Measurements from ENCODE around the gene CTRL. TPM values are rescaled to one million over a fixed set of nuclear protein-coding genes. Genes with fewer than 3 reads are reported as not detected.
"Not testable (repeated sequence)": the region's sequence is repeated elsewhere in the genome, so short reads cannot be mapped to it uniquely, and the experiment has no call there.

Gene CTRL
- total RNA-seq, 2 donors from 2014 or later: 0.89 to 1.9 TPM

DNA sequence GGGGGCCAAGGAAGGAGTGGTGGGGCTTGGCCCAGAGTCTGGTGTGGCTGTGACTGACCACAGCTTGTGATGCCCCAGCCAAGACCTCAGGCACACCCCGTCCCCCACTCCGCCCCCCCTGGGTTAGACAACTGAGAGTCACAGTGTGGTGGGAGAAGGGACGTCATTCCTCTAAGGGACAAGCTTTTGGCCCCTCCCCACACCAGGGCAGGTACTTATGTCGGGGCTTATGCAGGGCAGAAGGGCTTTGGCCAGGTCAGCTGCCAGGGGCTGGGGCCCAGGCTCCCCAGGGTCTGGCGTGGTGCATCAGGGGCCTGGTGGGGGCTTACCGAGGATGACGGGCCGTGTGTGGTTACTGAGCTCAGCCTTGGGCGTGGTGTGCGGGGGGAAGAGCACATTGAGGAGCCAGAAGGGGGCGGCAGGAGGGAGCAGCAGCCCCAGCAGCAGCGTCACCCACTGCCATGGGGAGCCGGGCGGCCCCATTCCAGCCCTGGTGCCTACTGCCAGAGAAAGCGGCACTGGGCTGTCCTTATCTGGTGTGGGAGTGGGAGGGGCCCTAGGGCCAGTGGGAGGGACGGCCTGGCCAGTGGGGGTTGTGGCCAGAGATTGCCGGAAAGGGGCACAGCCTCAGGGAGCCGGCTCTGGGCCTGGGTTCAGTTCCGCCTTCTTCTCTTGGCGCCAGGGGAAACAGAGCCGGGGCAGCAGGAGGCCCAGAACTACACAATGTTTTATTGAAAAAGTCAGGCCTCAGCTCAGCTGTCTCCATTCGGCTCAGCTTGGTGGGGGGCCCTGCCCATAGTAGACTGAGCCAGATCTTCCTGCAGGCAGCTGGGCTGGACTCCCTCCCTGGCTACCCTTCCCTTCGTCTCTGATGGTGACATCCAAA, 12.2 kb upstream of the CTRL start, which contains the start of gene LCAT:
Gene LCAT, minus strand, starts transcription at position 502 of the 886 bp plus-strand sequence. Its CDS starts 19 bp downstream, at position 483.
- peak; percentile 44 to 72 for DNase-seq
- peak; percentile 35 for ATAC-seq
- intact Hi-C loops (cut with DNase I, micrococcal nuclease): no loop called here

DNA sequence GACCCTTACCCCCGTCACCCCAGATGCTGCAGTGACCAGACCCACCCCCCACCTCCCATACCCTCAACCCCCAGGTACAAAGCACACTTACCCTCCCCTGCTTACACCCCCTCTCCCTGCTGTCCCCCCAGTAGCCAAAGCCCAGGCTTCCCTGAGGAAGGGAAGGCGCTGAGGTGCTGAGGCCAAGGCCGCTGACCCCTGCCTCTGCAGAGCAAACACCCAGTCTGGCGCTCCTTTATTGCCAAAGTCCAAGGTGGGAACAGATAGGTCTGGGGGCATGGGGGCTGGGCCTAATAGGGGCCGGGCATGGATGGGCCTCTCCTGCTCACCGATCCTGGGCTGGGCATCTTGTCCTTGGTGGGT, 11.6 kb upstream of the CTRL start:
- ATAC-seq (no peak), DNase-seq (no peak)
- intact Hi-C loops (cut with DNase I, micrococcal nuclease): no loop called here

DNA sequence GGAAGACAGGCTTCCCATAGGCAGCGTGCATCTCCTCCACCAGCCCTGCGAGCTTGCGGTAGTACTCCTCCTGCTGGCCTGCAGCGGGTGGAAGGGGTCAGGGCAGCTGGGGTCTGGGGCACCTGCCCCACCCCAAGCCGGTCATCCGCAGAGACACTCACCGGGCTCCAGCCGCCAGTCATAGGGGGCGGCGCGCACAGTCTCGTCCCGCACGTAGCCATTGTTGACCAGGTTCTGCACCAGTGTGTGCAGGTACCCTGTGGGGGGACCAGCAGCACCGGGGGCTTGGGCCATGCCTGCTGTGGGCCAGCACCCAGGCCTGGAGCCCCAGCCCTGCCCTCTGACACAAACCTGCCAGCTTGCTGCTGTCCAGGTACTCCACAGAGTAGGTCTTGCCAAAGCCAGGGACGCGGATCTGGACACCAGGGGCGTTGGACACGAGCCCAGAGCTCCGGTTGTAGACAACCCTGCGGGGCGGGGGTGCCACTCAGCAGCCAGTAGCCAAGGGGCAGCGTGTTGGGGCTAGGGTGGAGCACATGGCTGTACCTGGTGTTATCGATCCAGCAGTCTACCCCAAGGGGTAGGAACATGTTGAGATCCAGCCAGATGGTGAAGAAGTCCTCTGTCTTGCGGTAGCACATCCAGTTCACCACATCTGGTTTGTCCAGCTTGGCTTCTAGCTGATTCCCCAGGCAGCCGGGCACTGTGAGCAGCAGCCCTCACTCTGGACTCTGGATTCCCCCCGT, 11.0 kb upstream of the CTRL start:
- peak; percentile 4 for ATAC-seq

DNA sequence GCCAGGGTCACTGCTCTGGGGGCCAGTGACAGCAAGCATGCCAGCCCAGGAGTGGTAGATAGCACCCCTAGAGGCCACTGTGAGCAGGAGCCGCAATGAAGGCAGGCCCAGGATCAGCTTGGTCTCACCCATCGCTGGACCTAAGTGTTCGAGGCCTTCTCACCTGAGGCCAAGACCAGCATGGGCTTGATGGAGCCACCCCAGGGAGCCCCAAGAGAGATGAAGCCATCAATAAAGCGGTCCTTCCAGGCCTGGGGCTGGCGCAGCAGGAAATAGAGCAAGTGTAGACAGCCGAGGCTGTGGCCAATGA, 10.5 kb upstream of the CTRL start:
- peak in 1 of 2 donors; percentile 38 for DNase-seq
- peak; percentile 60 for ATAC-seq

More for the DNA sequence above, 11.0 kb upstream of the CTRL start:
- intact Hi-C loops (cut with DNase I, micrococcal nuclease): no loop called here
- DNase-seq: no peak

DNA sequence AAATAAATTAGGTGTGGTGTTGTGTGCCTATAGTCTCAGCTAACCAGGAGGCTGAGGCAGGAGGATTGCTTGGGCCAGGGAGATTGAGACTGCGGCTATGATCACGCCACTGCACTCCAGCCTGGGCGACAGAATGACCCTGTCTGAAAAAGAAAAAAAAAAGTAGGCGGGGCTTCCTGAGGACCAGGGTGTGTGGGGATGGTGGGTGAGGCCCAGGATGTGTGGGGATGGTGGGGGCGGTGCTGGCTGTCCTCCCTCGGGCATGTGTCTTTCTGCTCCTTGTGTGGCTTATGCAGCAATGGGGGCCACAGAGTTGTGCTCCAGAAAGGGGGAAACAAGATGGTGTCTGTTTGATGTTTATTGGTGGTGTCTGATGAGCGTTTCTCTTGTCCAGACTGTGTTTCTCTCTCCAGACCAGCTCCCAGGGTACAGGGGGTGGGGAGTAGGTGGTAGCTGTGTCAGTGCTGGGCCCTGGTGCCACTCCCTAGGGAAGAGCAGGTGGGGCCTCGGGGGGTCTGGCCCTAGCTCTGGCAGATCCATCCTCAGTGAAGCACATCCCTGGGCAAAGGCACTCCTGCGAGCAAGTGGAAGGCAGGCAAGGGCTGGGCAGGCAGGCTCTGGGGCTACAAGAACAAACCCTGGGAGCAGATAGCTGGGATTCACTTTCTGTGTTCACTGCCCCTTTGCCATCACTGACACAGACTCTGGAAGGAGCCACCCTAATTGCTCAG, 10.0 kb upstream of the CTRL start:
- DNase-seq: no peak
- no peak for ATAC-seq
- intact Hi-C loops (cut with DNase I, micrococcal nuclease): no loop called here

More for the DNA sequence above, 10.5 kb upstream of the CTRL start:
- intact Hi-C loops (cut with DNase I, micrococcal nuclease): no loop called here

DNA sequence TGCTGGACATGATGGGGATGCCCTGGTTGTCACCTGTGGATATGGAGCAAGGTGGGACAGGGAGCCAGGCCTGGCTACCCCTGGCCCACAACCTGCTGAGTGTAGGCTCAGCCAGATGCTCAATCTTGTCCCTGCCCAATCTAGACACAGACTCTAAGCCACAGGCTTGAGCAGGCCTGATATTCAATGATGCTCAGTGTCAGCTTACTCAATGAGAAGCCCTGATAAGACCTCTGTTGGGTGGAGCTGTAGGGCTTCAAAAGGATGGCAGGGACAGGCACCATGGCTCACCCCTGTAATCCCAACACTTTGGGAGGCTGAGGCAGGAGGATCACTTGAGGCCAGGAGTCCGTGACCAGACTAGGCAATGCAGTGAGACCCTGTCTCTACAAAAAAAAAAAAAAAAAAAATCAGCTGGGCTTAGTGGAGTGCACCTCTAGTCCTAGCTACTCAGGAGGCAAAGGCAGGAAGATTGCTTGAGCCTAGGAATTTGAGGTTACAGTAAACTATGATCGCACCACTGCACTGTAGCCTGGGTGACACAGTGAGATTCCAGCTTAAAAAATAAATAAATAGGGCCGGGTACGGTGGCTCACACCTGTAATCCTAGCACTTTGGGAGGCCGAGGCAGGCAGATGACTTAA, 8.9 kb upstream of the CTRL start:
- intact Hi-C loops (cut with DNase I, micrococcal nuclease): no loop called here
- no peak for DNase-seq
- no peak for ATAC-seq

DNA sequence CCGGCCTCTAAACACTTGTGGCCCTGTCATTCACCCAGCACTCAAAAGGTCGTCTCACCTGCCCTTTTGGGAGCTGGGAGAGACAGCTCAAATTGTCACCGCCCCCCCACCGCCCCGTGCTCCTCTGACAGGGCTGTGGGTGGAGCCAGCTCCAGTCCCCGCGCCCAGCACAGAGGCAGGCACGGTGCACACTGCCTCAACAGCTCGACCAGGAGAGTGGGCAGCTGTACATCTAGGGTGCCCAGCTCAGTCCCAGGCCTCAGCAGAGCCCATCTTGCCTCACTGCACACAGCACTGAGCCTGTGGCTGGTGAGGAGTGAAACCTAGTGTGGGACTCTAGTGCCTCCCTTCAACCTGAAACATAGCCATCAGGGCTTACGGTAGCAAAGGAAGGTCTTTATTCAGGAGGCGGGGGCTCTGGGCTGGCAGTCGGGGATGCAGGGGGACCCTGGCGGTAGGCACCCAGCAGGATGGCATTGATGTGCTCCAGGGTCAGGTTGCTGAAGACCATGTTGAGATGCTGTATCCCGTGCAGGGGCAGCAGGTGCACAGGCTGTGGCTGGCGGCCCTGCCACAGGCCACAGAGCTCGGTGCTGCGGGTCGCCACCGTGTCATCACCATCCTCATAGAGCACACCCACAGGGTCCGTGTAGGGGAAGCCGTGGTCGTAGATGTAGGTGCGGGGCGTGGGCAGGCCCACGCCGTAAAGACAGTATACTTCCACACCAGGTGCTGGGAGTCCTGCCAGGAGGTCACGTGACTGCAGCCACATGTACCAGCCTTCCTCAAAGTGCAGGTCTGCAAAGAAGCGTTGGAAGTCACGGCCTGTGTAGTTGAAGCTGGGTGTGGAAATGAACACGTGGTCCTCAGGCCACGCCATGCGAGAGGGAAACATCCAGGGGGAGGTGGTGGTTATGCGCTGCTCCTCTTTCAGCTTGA, 8.1 kb upstream of the CTRL start:
- peak; percentile 56 to 82 for DNase-seq
- no peak for ATAC-seq
- intact Hi-C loops (cut with DNase I, micrococcal nuclease): no loop called here

DNA sequence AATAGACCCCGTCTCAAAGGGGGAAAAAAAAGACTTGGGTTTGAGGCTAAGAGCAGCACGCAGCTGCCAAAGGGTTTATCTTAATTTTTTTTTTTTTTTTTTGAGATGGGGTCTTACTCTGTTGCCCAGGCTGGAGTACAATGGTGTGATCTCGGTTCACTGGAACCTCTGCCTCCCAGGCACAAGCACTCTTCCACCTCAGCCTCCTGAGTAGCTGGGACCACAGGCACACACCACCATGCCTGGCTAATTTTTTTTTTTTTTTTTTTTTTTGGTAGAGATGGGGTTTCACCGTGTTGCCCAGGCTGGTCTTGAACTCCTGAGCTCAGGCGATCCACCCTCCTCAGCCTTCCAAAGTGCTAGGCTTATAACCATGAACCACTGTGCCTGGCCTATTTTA, 6.1 kb upstream of the CTRL start:
- DNase-seq; intact Hi-C loops (cut with DNase I, micrococcal nuclease); ATAC-seq: not testable (repeated sequence)

DNA sequence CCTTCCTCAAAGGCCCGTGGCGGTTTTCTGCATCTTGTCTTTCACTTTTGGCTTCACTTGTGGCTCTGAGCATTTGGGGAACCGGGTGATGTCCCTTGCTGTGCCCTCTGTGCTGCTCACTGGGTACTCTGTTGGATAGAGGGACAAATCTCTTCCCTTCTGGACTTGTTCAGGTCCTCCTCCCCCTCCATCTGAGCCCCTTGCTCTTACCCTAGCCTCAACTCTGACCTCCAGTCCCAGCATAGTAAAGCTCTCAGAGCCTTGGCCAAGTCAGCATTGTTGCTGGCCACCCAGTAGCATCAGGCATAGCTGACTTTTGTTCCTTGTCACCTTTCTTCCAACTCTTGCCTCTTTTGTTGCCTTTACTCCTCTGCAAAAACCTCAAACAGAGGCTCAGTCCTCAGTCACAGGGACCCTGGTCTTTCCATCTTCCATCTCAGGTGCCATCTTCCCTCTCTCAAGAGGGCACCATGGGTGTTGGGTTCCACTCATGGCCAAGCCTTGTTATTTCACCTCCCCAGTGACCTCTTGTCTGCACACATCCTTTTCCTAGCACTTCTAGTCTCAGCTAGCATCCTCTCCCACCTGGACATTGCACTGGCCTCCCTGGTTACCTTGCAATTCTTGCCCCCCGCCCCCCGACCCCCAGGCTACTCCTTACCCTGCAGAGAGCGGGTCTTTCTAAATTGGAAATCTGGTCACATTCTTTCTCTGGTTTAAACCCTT, 5.4 kb upstream of the CTRL start:
- DNase-seq: peak in 1 of 2 donors; percentile 83
- ATAC-seq: peak; percentile 2
- intact Hi-C loops (cut with DNase I, micrococcal nuclease): no loop called here

DNA sequence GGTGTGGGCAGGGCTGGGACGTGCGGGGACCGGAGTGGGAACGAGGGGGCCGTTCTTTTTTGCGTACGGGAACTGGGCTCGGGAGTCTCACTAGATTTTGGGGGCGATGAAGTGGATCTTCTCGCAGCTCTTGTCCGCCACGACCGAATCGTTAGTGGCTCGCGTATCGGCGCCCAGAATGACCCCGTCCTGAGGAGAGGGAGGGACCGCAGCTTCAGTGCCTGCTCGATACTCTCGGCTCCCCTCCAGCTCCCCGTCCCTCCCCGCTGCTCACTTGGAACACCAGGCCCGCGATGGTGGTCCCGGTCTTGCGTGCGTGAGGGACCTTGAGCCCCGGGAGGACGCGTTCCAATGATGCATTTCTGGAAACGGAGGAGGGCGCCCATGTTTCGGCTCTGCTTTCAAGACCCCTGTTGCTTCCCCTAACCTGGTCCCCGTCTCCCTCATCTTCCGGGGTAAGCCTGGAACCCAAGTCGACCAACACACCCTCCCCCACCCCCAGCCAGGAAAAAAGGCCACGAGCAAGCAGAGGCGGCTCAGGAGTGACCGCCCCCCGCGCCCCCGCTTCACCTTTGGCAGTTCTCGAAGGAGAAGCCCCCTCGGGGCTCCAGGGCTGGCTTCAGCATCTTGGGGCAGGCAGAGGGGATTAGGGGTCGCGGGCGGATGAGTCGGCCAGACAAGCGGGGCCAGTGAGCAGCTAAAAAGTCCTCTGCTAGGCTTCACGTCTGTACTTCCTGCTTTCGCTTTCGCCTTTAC, 4.6 kb upstream of the CTRL start, which contains the start of gene PSMB10:
Gene PSMB10, minus strand, starts transcription at position 727 of the 756 bp plus-strand sequence. Its CDS starts 101 bp downstream, at position 626.
- ATAC-seq (peak; percentile 62), DNase-seq (peak in 1 of 2 donors; percentile 80)
- intact Hi-C loops (cut with DNase I, micrococcal nuclease): no loop called here

DNA sequence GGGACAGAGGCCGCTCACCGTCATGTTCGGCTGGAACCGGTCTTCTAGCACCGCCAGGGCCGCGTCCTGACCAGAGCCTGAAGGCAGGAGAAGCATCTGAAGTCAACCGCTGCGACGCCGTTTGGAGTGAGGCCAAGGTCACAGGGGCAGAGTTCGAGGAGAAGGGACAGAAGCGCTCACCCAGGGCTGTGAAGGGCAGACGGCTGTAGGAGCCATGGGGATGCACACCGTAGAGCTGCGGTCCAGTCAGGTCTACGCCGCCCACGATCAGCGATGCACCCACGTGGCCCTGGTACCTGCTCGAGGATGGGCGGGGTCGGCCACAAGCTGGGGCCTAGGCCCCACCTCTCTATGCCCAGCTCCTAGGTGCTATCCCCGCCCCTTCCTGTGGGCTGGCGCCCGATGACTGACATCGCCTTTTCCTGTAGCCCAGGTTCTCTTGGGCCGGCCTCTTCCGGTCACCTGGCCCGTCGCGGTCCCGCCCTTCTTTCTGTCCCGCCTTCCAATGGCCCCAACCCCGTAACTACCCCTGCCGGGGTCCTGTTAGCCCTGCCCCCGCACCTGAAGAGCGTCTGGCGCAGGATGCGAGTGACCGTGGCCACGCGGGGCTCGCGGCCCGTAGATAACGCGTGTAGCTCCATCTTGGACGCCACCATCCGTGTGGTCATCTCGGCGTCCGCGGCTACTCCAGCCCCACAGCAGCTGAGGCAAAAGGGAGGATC, 3.9 kb upstream of the CTRL start:
- DNase-seq: peak; percentile 97 to 98
- intact Hi-C loops (cut with DNase I, micrococcal nuclease): no loop called here
- peak; percentile 88 for ATAC-seq

DNA sequence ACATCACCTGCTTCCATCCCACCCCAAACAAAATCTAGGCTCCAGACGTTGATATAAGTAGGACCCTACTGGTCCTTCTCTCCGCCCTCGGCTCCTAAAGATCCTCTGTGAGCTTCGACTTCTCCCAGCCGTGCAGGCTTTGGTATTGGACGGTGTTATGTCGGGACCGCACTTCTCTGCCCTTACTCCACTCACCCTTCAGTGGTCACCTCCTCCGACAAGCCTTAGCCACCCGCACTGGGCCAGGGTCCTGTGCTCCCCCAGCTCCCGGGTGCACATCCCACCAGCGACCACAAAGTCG, 3.4 kb upstream of the CTRL start:
- DNase-seq: no peak
- intact Hi-C loops (cut with DNase I, micrococcal nuclease): no loop called here
- ATAC-seq: no peak

DNA sequence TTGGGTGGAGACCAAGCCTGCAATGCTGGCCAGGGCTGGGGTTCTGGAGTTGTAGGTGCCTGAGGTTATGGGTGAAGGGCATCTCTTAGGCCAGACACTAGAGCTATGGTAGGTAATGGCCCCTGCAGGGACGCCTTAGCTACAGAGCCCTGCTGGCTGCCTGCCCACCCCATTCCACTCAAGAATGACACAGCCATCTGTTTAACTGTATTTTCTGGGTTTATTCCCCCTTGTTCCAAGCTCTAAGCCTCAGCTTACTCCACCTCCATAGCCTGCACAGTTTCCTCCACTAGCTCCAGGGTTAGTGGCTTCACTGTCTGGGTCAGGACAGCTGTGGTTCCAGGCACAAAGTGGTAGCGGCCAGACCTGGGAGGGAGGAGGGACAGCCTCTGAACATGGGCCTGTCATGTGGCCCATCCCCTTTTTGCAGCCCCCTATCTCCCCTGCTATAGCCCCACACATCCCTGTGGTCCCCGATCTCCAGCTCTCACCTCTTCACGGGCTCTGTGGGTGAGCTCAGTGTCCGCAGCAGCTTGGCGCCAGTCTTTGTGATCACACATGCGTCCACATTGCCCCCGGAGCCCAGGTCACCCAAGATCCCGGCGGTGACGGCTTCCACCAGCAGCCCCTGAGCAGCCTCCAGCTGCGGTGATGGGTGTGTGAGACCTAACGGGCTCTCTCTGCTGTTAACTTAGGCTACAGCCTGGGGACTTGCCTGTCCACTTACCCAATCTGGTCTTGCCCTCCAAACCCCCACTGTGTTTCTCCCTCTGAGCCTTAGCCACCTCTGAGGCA, 2.8 kb upstream of the CTRL start:
- DNase-seq (no peak), ATAC-seq (no peak)
- intact Hi-C loops (cut with DNase I, micrococcal nuclease): no loop called here

DNA sequence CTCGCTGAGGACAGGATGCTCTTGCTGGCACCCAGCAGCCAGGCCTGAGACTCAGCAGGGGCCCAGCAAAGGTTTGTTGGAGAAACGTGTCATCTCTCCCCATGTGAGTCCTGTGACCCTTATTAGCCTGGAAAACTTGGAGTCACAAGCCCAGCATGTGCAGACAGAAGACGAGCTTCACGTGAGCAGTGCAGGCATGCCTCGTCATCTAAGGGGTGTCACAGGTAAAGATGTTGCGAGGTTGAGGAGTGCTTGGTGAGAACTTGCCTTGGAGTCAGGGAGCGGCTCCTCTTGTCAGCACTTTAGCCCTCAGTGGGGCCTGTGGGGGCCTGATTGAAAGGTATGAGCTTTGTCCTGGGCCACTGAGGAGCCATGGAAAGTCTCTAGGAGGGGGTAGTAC, 2.1 kb upstream of the CTRL start:
- DNase-seq: no peak
- no peak for ATAC-seq
- intact Hi-C loops (cut with DNase I, micrococcal nuclease): no loop called here

DNA sequence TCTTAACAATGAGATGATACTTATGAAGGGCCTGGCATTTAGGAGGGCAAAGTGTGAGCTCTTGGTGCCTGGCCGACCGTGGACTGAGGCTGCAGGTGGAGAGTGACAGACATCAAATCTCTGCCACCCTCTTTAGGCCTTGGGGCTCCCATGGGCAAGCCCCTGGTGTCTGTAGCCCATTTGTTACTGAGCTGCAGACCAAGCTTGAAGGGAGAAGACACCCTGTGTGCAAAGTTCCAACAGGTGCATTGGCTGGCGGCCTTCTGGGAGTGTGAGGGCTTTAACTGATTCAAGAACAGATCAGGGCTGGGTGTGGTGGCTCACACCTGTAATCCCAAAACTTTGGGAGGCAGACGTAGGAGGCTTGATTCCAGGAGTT, 789 bp upstream of the CTRL start:
- DNase-seq (no peak), ATAC-seq (no peak)
- intact Hi-C loops (cut with DNase I, micrococcal nuclease): no loop called here
